DMS79 treated with DMSO at 0.1 percent for 48 hours (cell line): Measurements from ENCODE around the gene KLHDC8B.

Source experiments
- DNase-seq: peaks from one replicate; lab custom pipeline; 2025; lab: John Stamatoyannopoulos, UW

The KLHDC8B gene

DNA sequence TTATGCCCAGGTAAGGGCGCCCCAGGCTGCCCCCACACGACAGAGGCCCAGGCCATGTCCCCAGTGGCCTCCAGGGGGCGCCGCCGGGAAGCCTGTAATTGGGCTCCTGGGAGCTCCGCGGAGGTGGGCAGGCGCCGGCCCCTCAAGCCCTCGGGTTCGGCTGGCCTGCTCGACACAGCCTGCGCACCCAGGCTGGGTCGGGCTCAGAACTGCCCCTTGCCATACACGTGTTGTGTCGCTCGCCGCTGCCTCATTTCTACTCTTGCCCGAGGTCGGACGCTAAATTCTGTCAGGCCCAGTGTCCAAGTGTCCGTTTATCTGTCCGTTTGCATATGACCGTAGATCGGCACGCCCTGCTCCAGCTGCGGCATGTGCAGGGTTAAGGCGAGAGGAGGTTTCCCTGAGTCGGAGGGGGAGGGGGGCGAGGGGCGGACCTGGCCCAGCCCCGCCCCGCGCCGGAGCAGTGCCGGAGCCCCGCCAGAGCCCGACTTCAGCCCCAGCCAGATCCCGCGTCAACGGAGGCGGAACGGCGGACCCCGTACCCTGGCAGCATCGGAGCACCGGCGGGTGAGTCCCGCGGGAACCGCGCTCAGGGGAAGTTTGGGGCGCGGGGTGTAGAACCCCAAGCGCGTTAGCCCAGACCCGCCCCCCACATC is at the start of gene KLHDC8B:
Gene KLHDC8B (plus strand): TSS at position 480 of the 656 bp plus-strand sequence. CDS start 1,172 bp downstream, outside the sequence.
- peak; percentile 53 for DNase-seq

DNA sequence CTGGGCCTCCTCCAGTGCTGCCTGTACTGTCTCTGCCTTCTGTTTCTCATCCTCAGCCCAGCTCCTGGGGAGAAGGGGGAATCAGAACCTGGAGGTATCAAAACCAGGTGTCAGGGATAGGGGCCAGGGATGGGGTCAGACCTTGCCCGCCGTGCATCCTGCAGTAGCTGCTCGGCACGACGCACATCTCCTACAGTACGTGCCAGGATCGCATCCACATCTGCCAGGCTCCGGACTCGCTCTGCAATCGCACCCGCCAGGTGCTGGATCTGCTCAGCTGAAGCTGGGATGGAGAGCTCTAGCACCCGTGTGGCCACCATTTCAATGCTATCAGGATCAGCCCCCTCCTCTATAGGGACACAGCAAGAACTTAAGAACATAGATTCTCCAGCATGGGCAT is 49.4 kb upstream of the KLHDC8B start:
- no peak for DNase-seq

DNA sequence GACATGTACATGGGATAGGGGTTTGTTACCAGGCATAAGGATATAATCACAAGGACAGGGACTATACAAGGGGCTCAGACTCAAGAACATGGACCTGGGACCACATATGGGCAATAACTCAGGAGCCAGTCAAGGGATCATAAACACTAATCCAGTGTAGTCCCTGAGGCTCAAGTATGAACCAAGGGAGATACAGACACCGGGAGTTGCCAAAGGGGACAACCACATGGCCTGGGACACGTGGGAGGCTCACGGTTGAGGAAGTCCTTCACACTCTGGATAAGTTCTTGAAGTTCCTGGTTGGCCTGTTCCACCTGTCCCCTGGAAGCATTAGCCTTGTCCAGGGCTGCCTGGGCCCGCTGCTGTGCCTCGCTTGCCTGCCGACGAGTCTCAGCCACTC is 48.9 kb upstream of the KLHDC8B start:
- DNase-seq = no peak

DNA sequence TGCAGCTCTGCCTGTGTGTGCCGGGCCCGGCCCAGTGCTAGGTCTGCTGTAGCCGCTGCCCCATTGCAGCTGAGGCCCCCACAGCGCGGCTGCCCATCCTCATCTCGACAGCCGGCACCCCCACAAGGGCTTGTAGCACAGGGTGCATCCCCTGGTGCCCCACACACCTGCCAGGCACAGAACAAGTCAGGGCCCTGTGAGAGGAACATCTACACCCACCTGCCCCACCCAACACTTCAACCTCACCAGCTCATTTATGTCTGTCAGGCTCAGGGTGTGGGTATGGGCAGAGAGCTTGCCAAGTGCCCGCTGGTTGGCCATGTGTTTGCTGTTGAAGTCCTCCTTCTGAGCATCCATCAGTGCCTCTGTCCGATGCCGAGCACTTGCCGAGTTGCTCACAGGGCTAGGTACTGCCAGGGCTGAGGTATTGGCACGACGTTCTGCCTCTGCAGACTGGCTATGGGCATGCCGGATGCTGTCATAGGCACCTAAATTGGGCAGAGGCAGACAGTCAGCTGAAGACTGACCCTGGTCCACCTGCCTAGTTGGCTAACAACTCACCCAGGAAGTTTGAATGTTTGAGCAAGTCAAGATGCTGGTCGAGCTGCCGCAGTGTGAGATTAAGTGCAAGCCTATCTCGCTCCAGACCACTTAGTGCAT is 48.4 kb upstream of the KLHDC8B start:
- DNase-seq = no peak

DNA sequence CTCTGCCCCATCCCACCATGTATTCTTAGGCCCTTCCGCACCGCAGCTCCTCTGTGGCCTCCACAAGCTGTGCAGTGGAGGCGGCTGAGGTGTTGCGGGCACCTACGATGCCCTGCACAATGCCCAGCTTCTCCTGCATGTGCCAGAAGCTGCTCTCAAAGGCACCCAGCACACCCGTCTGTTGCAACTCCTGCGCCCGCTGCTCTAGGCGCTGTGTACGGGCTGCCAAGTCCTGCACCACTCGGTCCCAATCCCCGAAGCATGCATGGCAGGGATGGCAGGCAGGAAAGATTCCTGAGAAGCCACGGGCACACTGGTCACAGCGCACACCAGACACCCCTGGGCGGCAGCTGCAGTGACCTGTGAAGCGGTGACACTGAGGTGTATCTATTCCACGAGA is 47.7 kb upstream of the KLHDC8B start:
- no peak for DNase-seq

DNA sequence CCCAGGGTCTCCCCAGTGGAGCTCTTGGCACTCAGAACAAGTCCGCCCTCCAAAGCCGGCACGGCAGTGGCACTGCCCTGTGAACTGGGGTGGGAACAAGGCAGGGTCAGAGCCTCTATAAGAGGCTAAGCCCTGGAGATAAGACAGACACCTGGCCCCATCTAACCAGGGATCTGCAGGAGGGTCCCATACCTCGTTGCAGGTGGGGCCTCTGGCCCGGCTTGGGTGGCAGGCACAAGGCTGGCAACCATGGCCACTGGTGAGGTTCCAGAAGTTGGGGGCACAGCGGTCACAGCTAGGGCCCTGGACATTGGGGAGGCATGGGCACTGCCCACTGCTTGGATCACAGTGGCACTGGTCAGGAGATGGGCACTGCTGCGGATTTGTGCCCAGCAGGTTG is 47.2 kb upstream of the KLHDC8B start:
- no peak for DNase-seq

DNA sequence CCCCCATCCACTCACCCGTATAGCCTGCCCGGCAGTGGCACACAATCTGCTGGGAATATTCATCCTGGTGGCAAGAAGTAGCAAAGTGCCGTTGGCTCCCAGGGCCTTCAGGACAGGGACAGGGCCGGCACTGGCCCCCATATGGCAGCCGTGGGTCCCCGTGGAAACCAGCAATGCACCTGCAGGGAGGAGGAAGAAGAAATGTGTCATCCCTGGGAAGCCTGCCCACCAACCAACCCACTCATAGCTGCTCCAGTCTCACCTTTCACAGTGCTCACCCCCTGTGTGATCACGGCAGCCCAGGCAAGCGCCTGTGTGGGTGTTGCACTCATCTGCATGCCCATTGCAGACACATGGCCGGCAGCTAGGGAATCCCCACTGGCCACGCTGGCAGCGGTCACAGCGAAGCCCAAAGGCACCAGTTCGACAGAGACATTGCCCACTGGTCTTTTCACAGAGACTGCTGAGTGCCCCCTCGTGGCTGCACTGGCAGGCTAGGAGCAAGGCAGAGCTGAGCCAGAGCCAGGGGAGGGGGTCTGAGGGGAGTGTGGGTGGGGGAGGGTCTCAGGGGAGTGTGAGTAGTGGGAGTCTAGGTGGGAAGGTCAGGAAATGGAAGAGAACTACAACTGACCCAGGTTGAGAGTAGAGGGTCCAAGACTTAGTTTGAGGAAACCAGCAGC is 46.3 kb upstream of the KLHDC8B start:
- no peak for DNase-seq

DNA sequence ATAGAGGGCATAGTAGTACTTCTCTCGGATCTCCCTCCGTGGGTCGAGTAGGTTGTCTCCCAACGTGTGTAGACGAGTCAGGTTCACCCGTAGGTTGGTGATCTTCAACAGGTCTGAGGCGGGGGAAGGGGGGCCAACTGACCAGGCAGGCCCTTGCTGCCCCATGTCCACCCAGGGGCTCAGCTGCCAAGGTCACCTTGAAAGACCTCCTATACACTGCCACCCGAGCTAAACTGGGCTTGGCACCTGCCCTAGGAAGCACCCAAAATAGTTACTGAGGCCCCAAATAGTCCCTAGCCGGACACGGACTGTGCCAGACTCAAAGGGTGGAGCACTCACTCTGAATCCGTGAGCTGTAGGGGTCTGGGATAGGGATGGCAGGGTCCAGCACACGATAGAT is 40.4 kb upstream of the KLHDC8B start:
- no peak for DNase-seq

DNA sequence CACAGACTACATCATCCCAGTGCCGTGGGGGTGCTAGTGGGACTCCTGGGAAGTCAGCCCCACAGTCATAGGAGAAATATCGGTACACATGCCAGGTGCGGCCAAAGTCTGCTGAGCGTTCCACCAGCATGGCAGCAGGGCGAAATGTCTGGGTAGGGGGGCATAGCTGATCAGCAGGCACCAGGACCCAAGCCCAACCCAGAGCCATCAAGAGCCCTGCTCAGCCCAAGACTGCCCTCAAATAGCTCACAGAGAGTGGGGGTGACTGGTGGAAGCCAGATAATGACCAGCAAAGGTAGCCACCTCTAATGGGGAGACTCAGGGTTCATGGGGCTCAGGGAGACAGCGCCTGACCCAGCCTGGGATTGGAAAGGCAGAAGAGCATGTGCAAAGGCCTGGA is 39.8 kb upstream of the KLHDC8B start:
- DNase-seq = no peak

DNA sequence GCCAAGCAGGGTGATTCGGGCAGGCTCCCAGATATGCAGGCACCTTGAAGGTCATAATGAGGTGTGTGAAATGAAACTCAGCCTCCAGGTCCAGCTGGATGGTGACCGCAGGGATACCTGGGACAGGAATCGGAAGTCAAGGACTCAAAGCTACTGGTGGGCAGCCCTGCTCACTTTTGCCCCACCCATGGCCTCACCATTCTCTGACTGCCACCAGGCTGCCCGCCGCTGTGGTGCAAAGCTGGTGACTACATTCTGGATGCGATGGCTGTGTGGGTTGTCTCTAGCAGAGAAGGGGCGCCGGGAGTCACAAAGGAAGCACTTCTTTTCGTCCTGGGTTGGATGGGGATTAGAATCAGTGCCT is 39.3 kb upstream of the KLHDC8B start:
- no peak for DNase-seq

DNA sequence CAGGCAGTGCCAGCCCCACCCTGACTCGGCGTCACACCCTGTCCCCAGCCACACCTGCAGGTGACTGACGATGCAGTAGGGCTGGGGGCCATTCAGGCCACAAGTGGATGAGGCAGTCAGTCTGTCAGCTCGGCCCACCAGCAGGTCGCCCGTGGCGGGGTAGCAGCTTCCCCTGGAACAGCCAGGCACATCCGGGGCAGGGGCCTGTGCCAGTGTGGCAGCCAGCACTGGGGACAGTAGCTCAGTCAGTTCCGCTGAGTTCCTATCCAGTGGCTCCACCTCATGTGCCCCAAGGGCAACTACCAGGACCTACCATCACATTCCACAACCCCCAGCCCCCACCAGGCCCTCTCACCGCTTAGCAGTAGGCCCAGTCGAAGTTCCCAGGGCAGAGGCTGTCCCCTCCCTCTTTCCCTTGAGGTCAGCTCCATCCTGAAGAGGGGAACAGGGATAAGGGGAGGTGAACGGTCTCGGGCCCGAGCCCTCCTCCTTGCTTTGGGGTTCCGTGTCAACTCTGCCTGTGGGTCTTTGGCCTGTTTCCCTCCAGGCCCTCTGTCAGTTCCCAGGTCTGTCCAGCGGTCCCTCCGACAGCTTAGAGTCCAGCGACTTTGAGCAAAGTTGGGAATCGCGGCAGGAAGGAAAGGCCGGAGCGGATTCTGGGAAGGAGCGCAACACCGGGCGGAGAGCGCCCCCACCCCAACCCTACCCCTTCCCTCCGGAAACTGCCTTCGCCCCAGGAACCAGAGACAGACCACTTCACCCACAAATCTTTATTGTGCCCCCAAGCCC is 38.8 kb upstream of the KLHDC8B start, which contains the start of gene LAMB2:
Gene LAMB2 (minus strand): TSS at position 614 of the 789 bp plus-strand sequence. CDS start 183 bp downstream, at position 431.
- DNase-seq = peak; percentile 10

DNA sequence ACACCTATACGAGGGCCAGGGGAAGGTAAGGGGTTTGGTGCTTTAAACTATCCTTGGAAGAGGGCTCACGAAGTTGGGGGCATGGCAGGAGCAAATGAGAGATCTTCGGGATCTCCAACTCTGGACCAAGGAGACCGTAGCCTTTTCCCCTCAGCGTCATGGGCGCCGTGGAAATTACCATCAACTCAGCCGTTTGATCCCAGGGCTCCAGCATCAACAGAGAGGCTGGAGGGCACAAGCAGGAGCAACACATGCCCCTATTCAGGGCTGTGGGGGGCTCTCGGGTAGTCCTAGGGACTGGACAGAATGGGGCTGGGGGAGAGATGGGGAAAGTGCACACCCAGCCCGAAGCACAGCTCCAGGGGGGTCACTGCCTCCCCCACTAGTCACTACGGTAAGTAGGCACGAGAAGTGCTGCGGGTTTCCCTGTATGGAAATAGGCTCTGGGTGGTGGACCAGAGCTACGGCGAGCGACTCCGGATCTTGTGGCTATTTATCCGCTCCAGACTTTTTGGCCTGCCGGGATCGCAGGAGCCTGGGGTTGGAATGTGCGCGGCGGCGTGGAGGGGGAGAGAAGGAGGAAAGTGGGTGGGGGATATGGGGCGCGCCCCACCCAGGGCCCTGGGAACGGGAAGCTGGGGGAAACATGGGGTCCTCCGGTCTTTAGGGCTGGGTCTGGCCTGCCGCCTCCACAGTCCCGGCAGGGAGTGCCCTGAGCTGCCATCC is 38.0 kb upstream of the KLHDC8B start:
- DNase-seq = peak; percentile 23

DNA sequence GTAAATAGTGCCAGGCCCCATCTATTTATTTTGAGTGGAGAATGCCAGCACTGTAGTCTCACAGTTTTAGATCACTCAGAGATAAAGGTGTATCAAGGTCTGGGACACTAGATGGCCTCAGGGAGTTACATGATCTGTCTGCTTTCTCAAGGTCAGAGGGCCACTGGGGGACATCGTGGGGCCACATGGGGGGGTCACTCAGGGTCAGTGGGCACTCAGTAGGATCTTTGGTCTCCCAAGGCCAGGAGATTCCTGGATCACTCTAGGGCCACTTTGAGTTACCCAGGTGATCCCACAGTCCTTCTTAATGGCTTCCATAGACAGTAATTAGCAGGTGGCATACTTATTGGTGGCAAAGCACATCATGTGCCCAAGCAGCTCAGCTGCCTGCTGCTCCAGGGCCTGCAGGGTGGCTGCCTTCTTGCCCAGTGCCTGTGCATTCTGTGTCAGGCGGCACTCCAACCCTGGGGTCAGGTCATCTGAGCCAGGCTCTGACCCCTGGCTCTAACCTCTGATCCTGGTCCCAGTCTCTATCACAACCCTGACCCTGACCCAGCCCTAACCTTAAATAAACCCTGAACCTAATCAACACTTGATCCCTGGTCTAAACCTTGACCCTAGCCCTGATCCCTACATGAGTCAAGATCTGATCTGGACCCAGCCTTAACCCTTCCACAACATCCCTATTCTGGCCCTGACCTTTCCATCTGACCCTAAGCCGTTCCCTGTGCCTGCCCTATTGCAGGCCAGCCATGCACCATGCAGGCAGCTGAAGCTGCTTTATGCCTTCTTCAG is 36.7 kb upstream of the KLHDC8B start:
- no peak for DNase-seq

DNA sequence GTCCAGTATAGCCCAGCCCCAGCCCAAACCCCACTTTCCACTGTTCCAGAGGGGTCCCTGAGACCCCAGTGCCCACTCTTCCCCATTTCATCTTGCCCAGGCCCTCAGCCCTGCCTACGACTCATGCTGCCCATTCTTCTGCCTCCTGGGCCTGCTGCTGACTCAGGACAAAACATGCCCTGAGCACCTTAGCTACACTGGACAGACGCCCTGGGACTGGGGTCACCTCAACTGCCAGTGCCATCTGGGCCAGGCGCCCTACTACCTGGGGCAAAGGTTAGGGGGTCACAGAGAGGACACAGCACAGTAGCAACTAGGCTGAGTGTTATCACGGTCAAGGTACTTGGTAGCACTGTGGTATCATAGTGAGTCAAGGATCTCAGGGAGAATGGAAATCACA is 35.9 kb upstream of the KLHDC8B start:
- DNase-seq = no peak

DNA sequence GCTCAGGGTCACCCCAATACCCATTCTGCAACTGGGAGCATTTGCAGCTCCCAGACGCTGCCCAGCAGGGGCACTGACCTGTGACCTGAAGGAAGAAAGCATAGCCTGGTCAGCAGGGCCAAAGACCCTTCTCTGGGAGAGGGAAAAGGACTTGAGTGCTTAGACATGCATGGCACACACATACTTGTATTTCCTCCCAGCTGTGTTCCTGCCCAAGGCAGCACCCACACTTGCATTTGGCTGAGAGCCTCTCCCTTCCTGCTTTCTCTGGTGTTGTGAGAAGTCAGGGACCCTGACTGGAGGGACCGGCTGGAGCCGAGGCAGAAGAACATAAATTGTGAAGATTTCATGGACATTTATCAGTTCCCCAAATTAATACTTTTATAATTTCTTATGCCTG is 31.3 kb upstream of the KLHDC8B start:
- no peak for DNase-seq

DNA sequence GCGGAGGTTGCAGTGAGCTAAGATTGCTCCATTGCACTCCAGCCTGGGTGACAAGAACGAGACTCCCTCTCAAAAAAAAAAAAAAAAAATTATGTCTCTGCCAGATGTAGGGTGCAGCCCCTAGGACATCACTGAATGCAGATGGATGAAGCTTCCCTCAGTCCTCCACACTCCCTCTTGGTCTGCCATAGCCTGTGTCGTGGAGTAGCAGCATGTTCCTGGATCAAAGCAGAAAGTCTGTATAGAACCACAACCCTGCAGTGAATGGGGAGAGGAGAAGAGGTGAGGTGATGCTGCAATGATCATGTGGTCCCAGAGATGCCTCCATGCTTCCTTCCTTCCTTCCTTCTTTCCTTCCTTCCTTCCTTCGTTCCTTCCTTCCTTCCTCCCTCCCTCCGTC is 23.2 kb upstream of the KLHDC8B start:
- no peak for DNase-seq

DNA sequence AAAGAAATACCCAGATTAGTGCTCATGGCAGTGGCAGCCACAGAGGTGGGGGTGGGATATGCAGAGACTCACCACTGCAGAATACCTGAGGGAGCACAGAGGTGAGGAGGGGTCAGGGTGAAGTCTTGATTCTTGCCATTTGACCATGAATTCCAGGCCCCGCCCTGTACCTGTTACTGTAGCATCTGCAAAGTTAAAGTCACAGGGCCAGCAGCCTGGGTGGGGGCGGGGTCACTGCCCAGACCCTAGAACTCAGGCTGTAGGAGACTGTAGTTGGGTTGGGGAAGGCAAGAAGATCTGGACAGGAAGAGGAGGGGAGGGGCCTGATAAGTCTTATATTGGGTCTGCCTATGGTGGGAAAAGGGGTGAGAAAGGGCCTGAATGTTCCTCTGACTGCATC is 19.8 kb upstream of the KLHDC8B start:
- DNase-seq = no peak

DNA sequence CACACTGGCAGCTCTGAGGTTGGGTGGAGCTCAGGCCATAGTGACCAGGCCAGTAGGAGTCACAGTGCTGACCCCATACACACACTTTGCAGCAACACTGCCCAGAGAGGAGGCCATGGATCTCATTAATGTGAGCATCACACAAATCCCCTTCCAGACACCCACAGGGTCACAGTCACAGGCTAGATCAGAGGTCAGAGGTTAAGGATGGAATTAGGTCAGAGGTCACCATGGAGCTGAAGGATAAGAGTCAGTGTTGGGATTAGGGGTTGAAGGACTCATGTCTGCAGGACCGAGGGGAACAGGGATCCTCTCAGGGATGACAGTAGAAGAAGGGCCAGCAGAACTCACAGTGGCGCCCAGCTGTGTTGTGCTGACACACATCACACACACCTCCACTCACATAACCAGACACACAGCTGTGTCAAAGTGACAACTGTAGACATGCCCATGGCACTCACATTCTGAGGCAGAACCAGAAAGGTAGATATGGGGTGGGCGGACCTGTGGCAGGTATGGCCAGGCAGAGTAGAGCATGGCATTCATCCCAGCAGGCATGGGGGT is 18.0 kb upstream of the KLHDC8B start:
- DNase-seq = no peak

DNA sequence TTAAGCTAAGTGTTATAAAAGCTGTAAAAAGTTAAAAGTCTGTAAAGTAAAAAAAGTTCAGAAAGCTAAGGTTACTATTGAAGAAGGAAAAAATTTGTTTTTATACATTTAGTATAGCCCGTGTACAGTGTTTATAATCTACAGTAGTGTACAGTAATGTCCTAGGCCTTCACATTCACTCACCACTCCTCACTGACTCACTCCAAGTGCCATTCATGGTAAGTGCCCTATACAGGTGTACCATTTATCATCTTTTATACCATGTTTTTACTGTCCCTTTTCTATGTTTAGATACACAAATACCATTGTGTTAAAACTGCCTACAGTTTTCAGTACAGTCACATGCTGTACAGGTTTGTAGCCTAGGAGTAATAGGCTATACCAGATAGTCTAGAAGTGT is 14.1 kb upstream of the KLHDC8B start:
- DNase-seq = no peak

DNA sequence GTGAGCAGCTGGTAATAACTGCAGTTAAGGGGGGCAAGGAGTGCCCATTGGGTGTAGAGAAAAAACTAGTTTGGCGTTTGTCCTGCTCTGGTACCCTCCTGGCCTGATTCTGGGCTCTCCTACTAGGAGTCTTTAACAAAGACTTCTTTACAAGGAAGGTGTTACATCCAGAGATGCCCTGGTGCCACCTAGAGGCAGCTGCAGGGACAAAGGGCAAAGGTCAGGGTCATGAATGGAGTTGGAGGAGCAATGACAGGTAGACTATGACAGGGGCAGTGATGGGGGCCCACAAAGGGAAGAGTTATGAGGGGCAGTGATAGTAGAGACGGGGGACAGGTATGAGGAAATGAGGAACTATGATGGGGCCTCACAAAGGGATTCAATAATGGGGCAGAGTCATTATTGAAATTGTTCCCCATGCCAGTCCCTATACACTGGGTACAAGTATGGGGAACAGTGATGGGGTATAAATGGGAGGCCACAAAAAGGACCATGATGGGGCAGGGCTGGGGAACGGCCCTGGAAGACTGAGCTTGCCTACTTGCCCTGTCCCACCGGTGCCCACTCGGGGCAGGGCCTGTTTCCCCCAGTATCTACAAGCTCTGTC is 13.2 kb upstream of the KLHDC8B start:
- DNase-seq = no peak
